ES-I3 (cell line): ENCODE measurements around the gene UMAD1.

Experiments used
- H3K36me3 ChIP-seq: 2 replicates; pipeline ENCODE4 v1.6.1; 2013; ENCODE audit warnings: mild to moderate bottlenecking, low read length, control low read depth, moderate library complexity; ENCODE audit not compliant: insufficient read depth
- H3K4me1 ChIP-seq: 2 replicates; pipeline ENCODE4 v1.6.1; 2013; ENCODE audit warnings: mild to moderate bottlenecking, control low read depth, low read length; ENCODE audit not compliant: insufficient read depth
- H3K9ac ChIP-seq: 2 replicates; pipeline ENCODE4 v1.6.1; 2013; ENCODE audit warnings: low read depth, mild to moderate bottlenecking, low read length, moderate library complexity
- H3K9me3 ChIP-seq: 2 replicates; pipeline ENCODE4 v1.6.1; 2013; ENCODE audit warnings: mild to moderate bottlenecking, low read length, moderate library complexity; ENCODE audit not compliant: control insufficient read depth, insufficient read depth

Gene UMAD1

GRCh38 chr7:7640221-7641128, at the start of gene UMAD1:
Gene UMAD1, plus strand, starts transcription at chr7:7640752. Its CDS starts 32,620 bp downstream, at chr7:7673372.
- H3K36me3 ChIP-seq: 0 out of 2 replicates have a peak, but pooled peaks cover 3% of the 10 kb centered on the region
- H3K9ac ChIP-seq: peak within 1 kb of the TSS; percentile 81
- H3K9me3 ChIP-seq: no peaks in the 10 kb centered on the region
- peaks cover 10% of the 10 kb centered on the region; the same call in 1 of the 2 replicates for H3K4me1 ChIP-seq

GRCh38 chr7:7595451-7595850, 45.1 kb upstream of the UMAD1 start:
- no peaks in the 10 kb centered on the region for H3K9me3 ChIP-seq
- H3K36me3 ChIP-seq: peaks cover 11% of the 10 kb centered on the region
- no peak overlapping the region for H3K9ac ChIP-seq
- no peaks in the 10 kb centered on the region for H3K4me1 ChIP-seq

GRCh38 chr7:7596176-7596575, 44.4 kb upstream of the UMAD1 start:
- Histone ChIP-seq H3K4me1 (no peaks in the 10 kb centered on the region), H3K9ac (no peak overlapping the region), H3K36me3 (peaks cover 9% of the 10 kb centered on the region), H3K9me3 (no peaks in the 10 kb centered on the region)

- no peak overlapping the region for H3K9ac ChIP-seq
- no peaks in the 10 kb centered on the region for H3K9me3 ChIP-seq
- H3K36me3 ChIP-seq: no peaks in the 10 kb centered on the region
- H3K4me1 ChIP-seq: no peaks in the 10 kb centered on the region
Observed at GRCh38 chr7:7607010-7607409, 33.5 kb upstream of the UMAD1 start.

- Histone ChIP-seq H3K9me3 (no peaks in the 10 kb centered on the region), H3K36me3 (no peaks in the 10 kb centered on the region), H3K4me1 (no peaks in the 10 kb centered on the region), H3K9ac (no peak overlapping the region)
Observed at GRCh38 chr7:7609330-7609729, 31.2 kb upstream of the UMAD1 start.

- Histone ChIP-seq H3K9me3 (no peaks in the 10 kb centered on the region), H3K9ac (no peak overlapping the region)
Observed at GRCh38 chr7:7612519-7612918, 28.0 kb upstream of the UMAD1 start.

GRCh38 chr7:7613210-7613609, 27.3 kb upstream of the UMAD1 start:
- H3K9ac ChIP-seq: no peak overlapping the region
- no peaks in the 10 kb centered on the region for H3K36me3 ChIP-seq

More at GRCh38 chr7:7612519-7612918, 28.0 kb upstream of the UMAD1 start:
- Histone ChIP-seq H3K36me3 (no peaks in the 10 kb centered on the region), H3K4me1 (no peaks in the 10 kb centered on the region)

GRCh38 chr7:7614018-7614741, 26.4 kb upstream of the UMAD1 start:
- H3K36me3 ChIP-seq: no peaks in the 10 kb centered on the region
- no peak overlapping the region for H3K9ac ChIP-seq
- no peaks in the 10 kb centered on the region for H3K9me3 ChIP-seq
- no peaks in the 10 kb centered on the region for H3K4me1 ChIP-seq

More at GRCh38 chr7:7613210-7613609, 27.3 kb upstream of the UMAD1 start:
- Histone ChIP-seq H3K4me1 (no peaks in the 10 kb centered on the region), H3K9me3 (no peaks in the 10 kb centered on the region)

GRCh38 chr7:7617550-7617949, 23.0 kb upstream of the UMAD1 start:
- H3K4me1 ChIP-seq: no peaks in the 10 kb centered on the region
- H3K9me3 ChIP-seq: no peaks in the 10 kb centered on the region
- H3K9ac ChIP-seq: no peak overlapping the region
- H3K36me3 ChIP-seq: no peaks in the 10 kb centered on the region; the same call in 1 of the 2 replicates

- Histone ChIP-seq H3K9ac (no peak overlapping the region), H3K36me3 (no peaks in the 10 kb centered on the region; the same call in 1 of the 2 replicates), H3K9me3 (no peaks in the 10 kb centered on the region)
Observed at GRCh38 chr7:7618410-7618809, 22.1 kb upstream of the UMAD1 start.

GRCh38 chr7:7620236-7620635, 20.3 kb upstream of the UMAD1 start:
- no peaks in the 10 kb centered on the region for H3K4me1 ChIP-seq
- H3K9ac ChIP-seq: no peak overlapping the region
- no peaks in the 10 kb centered on the region for H3K9me3 ChIP-seq
- no peaks in the 10 kb centered on the region; the same call in 1 of the 2 replicates for H3K36me3 ChIP-seq

More at GRCh38 chr7:7618410-7618809, 22.1 kb upstream of the UMAD1 start:
- H3K4me1 ChIP-seq: no peaks in the 10 kb centered on the region

GRCh38 chr7:7620644-7621210, 19.8 kb upstream of the UMAD1 start:
- Histone ChIP-seq H3K9ac (no peak overlapping the region), H3K36me3 (no peaks in the 10 kb centered on the region; the same call in 1 of the 2 replicates), H3K9me3 (no peaks in the 10 kb centered on the region), H3K4me1 (no peaks in the 10 kb centered on the region)

- no peaks in the 10 kb centered on the region for H3K4me1 ChIP-seq
- H3K9me3 ChIP-seq: peaks cover 3% of the 10 kb centered on the region; the same call in 1 of the 2 replicates
- H3K9ac ChIP-seq: no peak overlapping the region
- no peaks in the 10 kb centered on the region for H3K36me3 ChIP-seq
Observed at GRCh38 chr7:7628476-7628875, 12.1 kb upstream of the UMAD1 start.

- Histone ChIP-seq H3K9ac (no peak overlapping the region), H3K4me1 (no peaks in the 10 kb centered on the region)
Observed at GRCh38 chr7:7630626-7631329, 9.8 kb upstream of the UMAD1 start.

More at GRCh38 chr7:7630626-7631329, 9.8 kb upstream of the UMAD1 start:
- H3K36me3 ChIP-seq: no peaks in the 10 kb centered on the region
- H3K9me3 ChIP-seq: peaks cover 3% of the 10 kb centered on the region; the same call in 1 of the 2 replicates
